Endothelial cell of umbilical vein (primary cell): ENCODE results near the gene STK17A. TPM values are rescaled to one million over a fixed set of nuclear protein-coding genes. Genes with fewer than 3 reads are reported as not detected.

ENCODE experiments used
- BruUV-seq: library from RNA; stranded (reverse); fragments of 400-500 nt; replicated peaks from 2 replicates; lab custom pipeline; 2021; lab: Mats Ljungman, UMichigan
- CTCF ChIA-PET: fragments of 300-600, 350-600 bp; sonication (Branson Sonifier 250); formaldehyde crosslinking; loops from one replicate; lab custom pipeline; 2021; ENCODE audit warnings: antibody characterized with exemption, inconsistent platforms; lab: Charles Lee
- POLR2A ChIA-PET: fragments of 300-600, 350-600 bp; sonication (Branson Sonifier 250); formaldehyde crosslinking; loops from one replicate; lab custom pipeline; 2021; ENCODE audit warnings: antibody characterized with exemption, inconsistent platforms; lab: Charles Lee
- DNase-seq: peaks from one replicate; pipeline ENCODE4 v3.0.0-alpha.2; 2011; ENCODE audit warnings: low read depth, low spot score
- FAIRE-seq: peaks from 2 replicates; lab custom pipeline; 2011; peaks lifted over from hg19 to GRCh38; lab: Jason Lieb, UNC
- H2AFZ ChIP-seq: 2 replicates; pipeline ENCODE4 v1.6.0; 2012; ENCODE audit warnings: low read depth, low read length, control low read depth, inconsistent platforms
- H3K27ac ChIP-seq: 2 replicates; pipeline ENCODE4 v1.5.1; 2011; ENCODE audit warnings: low read depth, mild to moderate bottlenecking, control low read depth, low read length, moderate library complexity; ENCODE audit not compliant: insufficient read depth
- H3K27me3 ChIP-seq, 2 experiments: 2 replicates each; pipeline versions ENCODE4 v1.6.0 to v1.6.1; 2011; ENCODE audit warnings: low read length in 2 of 2, mixed read lengths in 1 of 2; ENCODE audit not compliant: control insufficient read depth in 2 of 2, insufficient read depth in 2 of 2
- H3K36me3 ChIP-seq, 2 experiments: 2 replicates in 1 of 2; 3 replicates in 1 of 2; pipeline ENCODE4 v1.5.1; 2011; ENCODE audit warnings: low read length in 2 of 2, mild to moderate bottlenecking in 1 of 2, moderate library complexity in 1 of 2; ENCODE audit not compliant: control insufficient read depth in 2 of 2, insufficient read depth in 2 of 2; ENCODE audit errors: extremely low read depth in 1 of 2
- H3K4me1 ChIP-seq: 3 replicates; pipeline ENCODE4 v1.5.1; 2011; ENCODE audit warnings: mild to moderate bottlenecking, low read length; ENCODE audit not compliant: control insufficient read depth, insufficient read depth; ENCODE audit errors: extremely low read depth
- H3K4me2 ChIP-seq: 2 replicates; pipeline ENCODE4 v1.6.1; 2011; ENCODE audit warnings: low read length, control low read depth, mixed read lengths; ENCODE audit not compliant: insufficient read depth
- H3K4me3 ChIP-seq, 3 experiments: fragments of 200-600 bp in 1 of 3; sonication (generic), shearing (Covaris generic) in 1 of 3; replicated peaks in 1 of 3; 2 replicates each; pipeline ENCODE4 v1.5.1; 2011 to 2016; ENCODE audit warnings: control low read depth in 3 of 3, low read length in 3 of 3, mild to moderate bottlenecking in 2 of 3, inconsistent platforms in 1 of 3, low read depth in 1 of 3, moderate library complexity in 1 of 3; ENCODE audit not compliant: insufficient read depth in 1 of 3
- H3K79me2 ChIP-seq: 2 replicates; pipeline ENCODE4 v1.6.0; 2012; ENCODE audit warnings: low read length, inconsistent platforms; ENCODE audit not compliant: control insufficient read depth, insufficient read depth
- H3K9ac ChIP-seq: replicated peaks from 2 replicates; pipeline ENCODE3; 2011; ENCODE audit warnings: low read length, control low read depth; ENCODE audit not compliant: insufficient read depth; ENCODE audit errors: extremely low read depth
- H3K9me1 ChIP-seq: replicated peaks from 3 replicates; pipeline ENCODE4 v1.6.0; 2011; ENCODE audit warnings: mild to moderate bottlenecking, low read length; ENCODE audit not compliant: control insufficient read depth, insufficient read depth; ENCODE audit errors: extremely low read depth
- H3K9me3 ChIP-seq: replicated peaks from 2 replicates; pipeline ENCODE4 v1.5.1; 2012; ENCODE audit warnings: low read length, inconsistent platforms; ENCODE audit not compliant: control insufficient read depth, insufficient read depth
- H4K20me1 ChIP-seq: replicated peaks from 2 replicates; pipeline ENCODE3; 2011; ENCODE audit warnings: mild to moderate bottlenecking, low read length; ENCODE audit not compliant: control insufficient read depth, insufficient read depth; ENCODE audit errors: extremely low read depth
- EZH2 ChIP-seq: IDR thresholded peaks from 2 replicates; pipeline ENCODE4 v1.6.1; 2012; ENCODE audit warnings: borderline replicate concordance, low read depth, mild to moderate bottlenecking, moderate library complexity, low read length, inconsistent platforms; ENCODE audit not compliant: severe bottlenecking
- FOS ChIP-seq: IDR thresholded peaks from 2 replicates; pipeline ENCODE4 v1.6.1; 2011; ENCODE audit warnings: mild to moderate bottlenecking, low read length, moderate library complexity, borderline replicate concordance; ENCODE audit not compliant: insufficient read depth
- GATA2 ChIP-seq: IDR thresholded peaks from 2 replicates; pipeline ENCODE4 v1.7.0; 2011; ENCODE audit warnings: low read depth, mild to moderate bottlenecking, moderate library complexity, mixed read lengths, low read length; ENCODE audit not compliant: insufficient read length, insufficient read depth
- JUN ChIP-seq: IDR thresholded peaks from 2 replicates; pipeline ENCODE4 v1.6.1; 2011; ENCODE audit warnings: borderline replicate concordance, low read depth; ENCODE audit not compliant: insufficient read length, insufficient read depth
- MAX ChIP-seq: IDR thresholded peaks from 2 replicates; pipeline ENCODE4 v1.6.1; 2011; ENCODE audit not compliant: insufficient read depth, insufficient read length
- MYC ChIP-seq: IDR thresholded peaks from one replicate; pipeline ENCODE4 v1.6.1; 2011; ENCODE audit warnings: mild to moderate bottlenecking, low read depth, low read length
- POLR2A ChIP-seq: IDR thresholded peaks from 2 replicates; pipeline ENCODE4 v1.6.1; 2012; ENCODE audit warnings: low read depth, mild to moderate bottlenecking, control low read depth, low read length
- POLR2AphosphoS5 ChIP-seq: IDR thresholded peaks from 2 replicates; pipeline ENCODE4 v1.6.1; 2012; ENCODE audit warnings: low read depth, mild to moderate bottlenecking, control low read depth, low read length, moderate library complexity; ENCODE audit not compliant: insufficient read depth
- dilution Hi-C: fragments of 300-500 bp; cut with MboI; formaldehyde crosslinking; loops from one replicate; pipeline ENCODE4 v1.15.0; 2019; ENCODE audit warnings: low sequenced_read_pairs; ENCODE audit not compliant: extremely low pct_ligation_motif_present
- intact Hi-C: fragments of 100-400 bp; cut with micrococcal nuclease; formaldehyde crosslinking; loops from one replicate; pipeline ENCODE4 v1.10.0; 2022
- polyA plus RNA-seq, 4 experiments: library from polyadenylated mRNA; depleted of rRNA in 3 of 4; stranded (reverse) in 3 of 4; unstranded in 1 of 4; fragments of >200 nt; gene quantifications; 2 replicates each; pipeline versions ENCODE4 v1.2.1 to v1.2.3, GENCODE V29; 2011 to 2012; ENCODE audit warnings: missing spikeins in 1 of 4
- total RNA-seq: library from RNA; stranded (reverse); gene quantifications from 2 replicates; pipeline ENCODE4 v1.2.3, GENCODE V29; 2021

Gene STK17A
- total and polyA plus RNA-seq, 2 donors (not counting 3 experiments of a cell fraction or from before 2014, with no cell fraction given): 11.7 to 58.8 TPM

GRCh38 chr7:43646603-43647338 is 63.9 kb downstream of the STK17A start:
- POLR2A ChIA-PET: interaction anchor here (1.6 to 4.9 kb wide), 4 partner anchors 7 to 64 kb away, joined by 6 to 50 read pairs (median 12); partner anchors contain the start of gene STK17A
- no peaks in the 10 kb centered on the region for H3K9me3 ChIP-seq
- intact Hi-C loops: loop anchor here (1.0 kb wide), 4 partner anchors 23 to 63 kb away; partner anchors contain the start of gene STK17A

GRCh38 chr7:43647339-43647672 is 64.4 kb downstream of the STK17A start:
- TSS peak; percentile 66 for BruUV-seq
- Histone ChIP-seq H3K4me2 (peak overlapping the region; percentile 90), H3K36me3 (peaks cover 0 to 2% of the 10 kb centered on the region in 2 experiments), H4K20me1 (no peaks in the 10 kb centered on the region), H3K9ac (peak overlapping the region; percentile 88), H3K27me3 (no peaks in the 10 kb centered on the region), H3K27ac (peak overlapping the region; percentile 97), H3K79me2 (peaks cover 28% of the 10 kb centered on the region), H3K4me1 (peaks cover 72% of the 10 kb centered on the region), H3K4me3 (peak overlapping the region in 1 of 3 experiments; percentile 52), H2AFZ (no peak overlapping the region), H3K9me3 (no peaks in the 10 kb centered on the region), H3K9me1 (no peaks in the 10 kb centered on the region)
- DNase-seq: peak; percentile 98
- TF ChIP-seq EZH2: no peak
- peak; percentile 37 for TF ChIP-seq POLR2A
- peak; percentile 26 for TF ChIP-seq POLR2AphosphoS5
- TF ChIP-seq FOS: peak; percentile 47
- peak; percentile 47 for TF ChIP-seq JUN
- TF ChIP-seq MAX: no peak
- no peak for TF ChIP-seq MYC
- TF ChIP-seq GATA2: peak; percentile 91
- intact Hi-C loops: loop anchor here (1.0 kb wide), 4 partner anchors 22 to 64 kb away; partner anchors contain the start of gene STK17A
- no peak for FAIRE-seq
- ChIA-PET CTCF (interaction anchor here (0.8 to 9.3 kb wide), 8 partner anchors 9 to 192 kb away, joined by 3 to 130 read pairs (median 5); partner anchors contain the start of gene STK17A), POLR2A (interaction anchor here (0.9 to 4.9 kb wide), 5 partner anchors 7 to 65 kb away, joined by 5 to 50 read pairs (median 9); partner anchors contain the start of gene STK17A)
- dilution Hi-C loops: no loop called here

More at GRCh38 chr7:43646603-43647338, 63.9 kb downstream of the STK17A start:
- CTCF ChIA-PET: interaction anchor here (0.8 to 9.3 kb wide), 6 partner anchors 8 to 192 kb away, joined by 3 to 130 read pairs (median 8); partner anchors contain the start of gene STK17A
- Histone ChIP-seq H3K4me1 (peaks cover 67% of the 10 kb centered on the region), H3K36me3 (peaks cover 0 to 2% of the 10 kb centered on the region in 2 experiments), H3K9ac (peak overlapping the region; percentile 88), H3K9me1 (no peaks in the 10 kb centered on the region), H2AFZ (no peak overlapping the region), H3K79me2 (peaks cover 32% of the 10 kb centered on the region), H3K4me2 (peak overlapping the region; percentile 90), H4K20me1 (no peaks in the 10 kb centered on the region), H3K27me3 (no peaks in the 10 kb centered on the region), H3K27ac (peak overlapping the region; percentile 97), H3K4me3 (peak overlapping the region in 1 of 3 experiments; percentile 52)
- DNase-seq (no peak), FAIRE-seq (peak; percentile 33)
- TF ChIP-seq POLR2A: peak; percentile 12
- TF ChIP-seq EZH2: no peak
- BruUV-seq: no TSS peak
- dilution Hi-C loops: no loop called here
